Keratinocyte (primary cell): ENCODE data around the gene HP1BP3.

Experiments
- EZH2 ChIP-seq: IDR thresholded peaks from one replicate; pipeline ENCODE4 v1.6.1; 2012; ENCODE audit warnings: inconsistent platforms, mild to moderate bottlenecking, low read length, moderate library complexity
- TF ChIP-seq, protein P1 (sequence below), 3 experiments: IDR thresholded peaks in 1 of 3; conservative IDR thresholded peaks in 1 of 3; optimal IDR thresholded peaks in 1 of 3; 2 replicates in 2 of 3; 3 replicates in 1 of 3; pipeline versions ENCODE3 to v1.5.1; 2011; ENCODE audit warnings: low read length in 3 of 3, mild to moderate bottlenecking in 3 of 3, moderate library complexity in 2 of 3, control low read depth in 1 of 3, inconsistent platforms in 1 of 3; ENCODE audit not compliant: insufficient read depth in 2 of 3; ENCODE audit errors: extremely low read depth in 1 of 3

DNA sequence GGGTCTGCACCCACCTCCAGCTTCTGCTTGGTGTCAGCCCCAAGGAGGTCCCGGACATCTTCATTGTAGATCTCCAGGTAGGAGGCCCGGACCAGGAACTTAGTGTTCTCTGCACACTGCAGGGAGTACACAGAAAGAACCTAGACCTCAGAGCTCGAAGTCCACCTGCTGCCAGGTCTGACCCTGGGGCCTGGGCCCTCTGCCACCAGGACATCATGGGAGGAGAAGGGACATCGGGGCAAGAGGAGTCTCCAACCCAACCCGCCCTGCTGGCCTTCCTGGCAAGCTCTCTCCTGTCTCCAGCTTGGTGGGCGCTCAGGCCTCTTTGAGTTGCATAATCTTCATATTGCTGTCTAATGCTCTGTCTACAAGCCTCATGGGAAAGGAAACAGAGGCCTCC, 73.7 kb downstream of the HP1BP3 start:
- TF ChIP-seq, protein P1, sequence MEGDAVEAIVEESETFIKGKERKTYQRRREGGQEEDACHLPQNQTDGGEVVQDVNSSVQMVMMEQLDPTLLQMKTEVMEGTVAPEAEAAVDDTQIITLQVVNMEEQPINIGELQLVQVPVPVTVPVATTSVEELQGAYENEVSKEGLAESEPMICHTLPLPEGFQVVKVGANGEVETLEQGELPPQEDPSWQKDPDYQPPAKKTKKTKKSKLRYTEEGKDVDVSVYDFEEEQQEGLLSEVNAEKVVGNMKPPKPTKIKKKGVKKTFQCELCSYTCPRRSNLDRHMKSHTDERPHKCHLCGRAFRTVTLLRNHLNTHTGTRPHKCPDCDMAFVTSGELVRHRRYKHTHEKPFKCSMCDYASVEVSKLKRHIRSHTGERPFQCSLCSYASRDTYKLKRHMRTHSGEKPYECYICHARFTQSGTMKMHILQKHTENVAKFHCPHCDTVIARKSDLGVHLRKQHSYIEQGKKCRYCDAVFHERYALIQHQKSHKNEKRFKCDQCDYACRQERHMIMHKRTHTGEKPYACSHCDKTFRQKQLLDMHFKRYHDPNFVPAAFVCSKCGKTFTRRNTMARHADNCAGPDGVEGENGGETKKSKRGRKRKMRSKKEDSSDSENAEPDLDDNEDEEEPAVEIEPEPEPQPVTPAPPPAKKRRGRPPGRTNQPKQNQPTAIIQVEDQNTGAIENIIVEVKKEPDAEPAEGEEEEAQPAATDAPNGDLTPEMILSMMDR (optimal IDR thresholded peaks at IDR 0.05 in 1 of 3, IDR thresholded peaks at IDR 0.05 in 1 of 3, conservative IDR thresholded peaks at IDR 0.05 in 1 of 3; ENCODE audit: extremely low read depth in 1 of 3, insufficient read depth in 2 of 3, low read length in 3 of 3) = no peak
- TF ChIP-seq EZH2 = no peak
